Aorta (tissue), 5 donors: ENCODE measurements around the gene DYNLT4. TPM values are rescaled to one million over a fixed set of nuclear protein-coding genes. Genes with fewer than 3 reads are reported as not detected.
"Not testable (repeated sequence)": the region's sequence is repeated elsewhere in the genome, so short reads cannot be mapped to it uniquely, and the experiment has no call there.

Experiments used
- ATAC-seq: fragments of 200-7000 bp; cut with Tn5 transposase; one replicate; pipeline ENCODE4 v1.9.1; 2022; ENCODE audit warnings: moderate library complexity; ENCODE audit not compliant: low FRiP score
- DNase-seq, 2 donors: peaks; one replicate each; pipeline ENCODE4 v3.0.0-alpha.2; 2020
- H3K27ac ChIP-seq, 2 donors: one replicate each; pipeline ENCODE4 v1.5.1; 2013; ENCODE audit warnings: low read length in 2 of 2, mild to moderate bottlenecking in 2 of 2, moderate library complexity in 2 of 2, control low read depth in 1 of 2, inconsistent platforms in 1 of 2, low read depth in 1 of 2
- H3K27me3 ChIP-seq, 2 donors: one replicate each; pipeline ENCODE4 v1.6.1; 2013; ENCODE audit warnings: control low read depth in 1 of 2, low read length in 1 of 2, mild to moderate bottlenecking in 1 of 2, moderate library complexity in 1 of 2; ENCODE audit not compliant: insufficient read depth in 2 of 2, control insufficient read depth in 1 of 2
- H3K36me3 ChIP-seq, 2 donors: one replicate each; pipeline ENCODE4 v1.6.1; 2013; ENCODE audit warnings: control low read depth in 1 of 2, low read length in 1 of 2, mild to moderate bottlenecking in 1 of 2; ENCODE audit not compliant: insufficient read depth in 2 of 2, control insufficient read depth in 1 of 2
- H3K4me1 ChIP-seq, 2 donors: one replicate each; pipeline ENCODE4 v1.6.1; 2013; ENCODE audit warnings: low read length in 2 of 2, control low read depth in 1 of 2, mild to moderate bottlenecking in 1 of 2, moderate library complexity in 1 of 2; ENCODE audit not compliant: insufficient read depth in 2 of 2, control insufficient read depth in 1 of 2
- H3K4me3 ChIP-seq, 2 donors: one replicate each; pipeline ENCODE4 v1.5.1; 2013; ENCODE audit warnings: low read length in 2 of 2, control low read depth in 1 of 2, mild to moderate bottlenecking in 1 of 2
- H3K9me3 ChIP-seq: one replicate; pipeline ENCODE4 v1.6.1; 2013; ENCODE audit warnings: mild to moderate bottlenecking, low read length; ENCODE audit not compliant: control insufficient read depth
- whole genome bisulfite sequencing, 2 donors: extraction: QIAGEN DNeasy Blood & Tissue Kit; methylation state at CpG; one replicate each; pipeline ENCODE4 v1.1.7; 2013; 5-methylcytosine and 5-hydroxymethylcytosine counted together
- intact Hi-C, 2 donors: fragments of 100-400 bp; cut with DNase I; formaldehyde crosslinking; loops; one replicate each; pipeline versions ENCODE4 v1.14.2 to v1.15.0; 2022
- polyA plus RNA-seq, 2 donors: library from polyadenylated mRNA; stranded (reverse); fragments of 200-250 nt; gene quantifications; one replicate each; pipeline ENCODE4 v1.2.3, GENCODE V29; 2013
- total RNA-seq, 2 donors: library from RNA; stranded (reverse); fragmentation: NEBNext Ultra II Directional; extraction: Animal tissue kit (Norgen Biotek cat#: 25700); gene quantifications; one replicate each; pipeline ENCODE4 v1.2.1, GENCODE V29; 2021
- donor health status: healthy with polysubstance abuse.
- donor health status: Bipolar disorder and iron deficiency.
- donor health status: DM: no; HTN: no; CAD: no.
- donor health status: DM: no; HTN: no; CAD: no.
- donor health status: DM: yes; HTN: yes; CAD: no.

DYNLT4 gene
- total and polyA plus RNA-seq, 4 donors, result 0.81 to 3.0 (median 0.87) TPM; not detected in 1

DNA sequence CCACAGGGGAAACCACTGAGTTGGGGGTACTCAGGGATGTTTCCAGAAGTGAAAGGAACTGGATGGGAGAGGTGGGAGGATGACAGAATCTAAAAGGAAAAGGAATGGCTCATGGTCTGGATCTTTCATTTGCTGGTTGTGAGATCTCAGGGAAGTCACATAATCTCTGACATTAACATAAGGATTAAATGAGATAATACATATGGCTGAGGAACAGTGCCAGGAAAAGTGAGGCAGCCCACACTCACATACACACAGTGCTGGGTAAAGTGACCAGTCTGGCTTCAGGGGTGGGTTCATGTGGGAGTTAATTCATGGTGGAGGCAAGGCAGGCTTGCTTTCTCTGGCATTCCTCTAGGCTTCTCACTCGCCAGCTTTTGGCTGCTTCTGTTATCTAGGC is 39.8 kb upstream of the DYNLT4 start:
- ATAC-seq (no peak), DNase-seq (no peak)
- Histone ChIP-seq H3K4me3 (no peak overlapping the region), H3K9me3 (no peaks in the 10 kb centered on the region), H3K36me3 (no peaks in the 10 kb centered on the region), H3K27me3 (no peaks in the 10 kb centered on the region), H3K4me1 (no peaks in the 10 kb centered on the region), H3K27ac (no peak overlapping the region)
- intact Hi-C loops, result no loop called here
- WGBS, 2 donors, result 69% methylated on average over 1 of the region's 1 CpG

DNA sequence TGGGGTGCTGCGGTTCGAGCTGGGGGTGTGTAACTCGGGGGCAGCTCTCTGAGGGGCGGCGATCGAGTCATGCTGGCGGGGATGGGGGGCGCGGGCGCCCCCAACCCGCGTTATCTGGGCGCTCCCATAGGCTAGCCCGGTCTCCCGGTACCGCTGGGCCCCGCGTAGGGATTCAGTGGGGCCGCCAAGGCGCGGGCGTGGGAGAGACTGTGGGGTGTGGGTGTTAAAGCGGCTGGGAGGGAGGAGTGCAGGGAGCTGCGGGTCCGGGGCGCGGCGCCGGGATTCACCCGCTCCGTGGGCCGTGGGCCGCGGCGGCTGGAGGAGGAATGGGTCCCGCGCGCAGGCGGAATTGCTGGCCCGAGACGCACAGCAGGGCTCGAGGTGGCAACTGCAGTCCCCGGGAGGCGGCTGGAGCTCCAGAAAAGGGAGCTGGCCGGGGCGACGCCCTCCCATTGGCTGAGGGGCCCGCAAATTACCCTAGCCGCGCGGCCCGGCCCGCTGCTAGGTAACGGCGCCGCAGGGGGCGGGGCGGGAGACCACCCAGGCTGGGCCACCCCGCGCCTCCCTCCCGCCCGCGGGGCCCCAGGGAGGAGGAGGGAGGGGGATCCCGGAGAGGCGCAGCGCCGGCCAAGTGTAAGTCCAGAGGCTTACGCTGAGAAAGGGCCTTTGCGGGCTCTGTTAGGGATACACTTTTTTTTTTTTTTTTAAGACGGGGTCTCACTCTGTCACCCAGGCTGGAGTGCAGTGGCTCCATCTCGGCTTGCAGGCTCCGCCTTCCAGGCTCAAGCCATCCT is 35.9 kb upstream of the DYNLT4 start, which contains the start of gene PTCH2:
Gene PTCH2 (minus strand): TSS at position 392 of the 794 bp plus-strand sequence. CDS start 321 bp downstream, at position 71.
- Histone ChIP-seq H3K4me1 (no peaks in the 10 kb centered on the region), H3K27me3 (no peaks in the 10 kb centered on the region), H3K36me3 (no peaks in the 10 kb centered on the region), H3K27ac (no peak within 1 kb of the TSS), H3K4me3 (peak within 1 kb of the TSS; percentile 27 to 76), H3K9me3 (no peaks in the 10 kb centered on the region)
- intact Hi-C loops, result loop anchor here in 1 of 2 donors (5.0 kb wide), 1 partner anchor 459 kb away; no protein-coding TSS in a partner anchor
- peak; percentile 87 for ATAC-seq
- WGBS, 2 donors, result 1% methylated on average over 51 to 72 of the region's 72 CpGs
- peak; percentile 82 to 93 for DNase-seq

DNA sequence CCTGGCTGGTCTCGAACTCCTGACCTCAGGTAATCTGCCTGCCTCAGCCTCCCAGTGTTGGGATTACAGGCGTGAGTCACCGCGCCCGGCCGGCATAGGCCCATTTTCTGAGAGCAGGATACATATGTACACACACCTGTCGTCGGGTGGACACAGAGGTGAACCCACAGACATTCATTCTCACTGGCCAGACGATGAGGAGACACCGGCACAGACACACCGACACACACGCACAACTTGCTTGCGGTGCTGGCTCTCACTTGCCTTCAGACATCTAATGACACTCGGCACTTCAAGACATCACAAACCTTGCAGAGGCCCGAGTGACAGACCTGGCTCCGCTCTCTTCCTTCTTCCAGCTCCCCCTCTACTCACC is 35.3 kb upstream of the DYNLT4 start:
- DNase-seq, result no peak
- H3K36me3 ChIP-seq, result no peaks in the 10 kb centered on the region
- ATAC-seq, result peak; percentile 29
- WGBS, 2 donors, result 64% methylated on average over 16 of the region's 16 CpGs
- H3K4me1 ChIP-seq, result no peaks in the 10 kb centered on the region
- no peak overlapping the region for H3K27ac ChIP-seq
- no peaks in the 10 kb centered on the region for H3K9me3 ChIP-seq
- intact Hi-C loops, result loop anchor here in 1 of 2 donors (5.0 kb wide), 1 partner anchor 460 kb away; no protein-coding TSS in a partner anchor
- no peaks in the 10 kb centered on the region for H3K27me3 ChIP-seq
- peak overlapping the region; percentile 27 to 76 for H3K4me3 ChIP-seq

DNA sequence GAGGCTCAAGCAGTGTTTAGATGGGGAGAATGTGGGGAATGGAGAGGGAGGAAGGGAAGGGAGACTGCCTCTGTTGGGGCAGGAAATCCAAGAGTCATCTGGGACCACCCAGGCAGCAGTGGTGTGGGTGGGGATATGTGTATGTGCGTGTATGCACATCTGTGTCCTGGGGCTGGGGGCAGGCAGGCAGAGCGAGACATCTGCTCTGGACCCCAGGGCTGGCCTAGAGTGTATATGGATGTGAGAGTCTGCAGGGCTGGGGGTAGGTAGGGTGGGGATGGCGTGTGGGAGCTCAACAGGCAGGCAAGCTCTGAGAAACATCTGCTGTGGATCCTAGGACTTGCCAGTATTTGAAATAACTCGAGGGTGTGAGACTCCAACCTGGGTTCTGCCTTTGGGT is 32.4 kb upstream of the DYNLT4 start:
- no peaks in the 10 kb centered on the region for H3K36me3 ChIP-seq
- no peak overlapping the region for H3K4me3 ChIP-seq
- no peaks in the 10 kb centered on the region for H3K4me1 ChIP-seq
- H3K27me3 ChIP-seq, result no peaks in the 10 kb centered on the region
- intact Hi-C loops, result loop anchor here (5.0 to 10.0 kb wide), 3 partner anchors 55 to 465 kb away; partner anchors contain the start of genes BEST4 (in 1 of the 2), HECTD3 (in 1 of the 2) and UROD (in 1 of the 2)
- DNase-seq, result no peak
- 72 to 74% methylated on average over 4 of the region's 4 CpGs for WGBS, 2 donors
- no peak for ATAC-seq
- H3K27ac ChIP-seq, result no peak overlapping the region
- no peaks in the 10 kb centered on the region for H3K9me3 ChIP-seq

DNA sequence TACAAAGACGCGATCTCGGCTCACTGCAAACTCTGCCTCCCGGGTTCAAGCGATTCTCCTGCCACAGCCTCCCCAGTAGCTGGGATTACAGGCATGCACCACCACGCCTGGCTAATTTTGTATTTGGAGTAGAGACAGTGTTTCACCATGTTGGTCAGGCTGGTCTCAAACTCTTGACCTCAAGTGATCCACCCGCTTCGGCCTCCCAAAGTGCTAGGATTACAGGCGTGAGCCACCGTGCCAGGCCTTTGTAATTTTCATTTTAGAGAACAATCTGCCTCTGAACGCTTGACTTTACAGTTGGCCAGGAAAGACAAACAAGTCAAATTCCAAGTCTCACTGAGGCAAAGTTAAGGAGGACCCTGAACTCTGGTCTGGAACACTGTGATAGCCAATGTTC is 31.1 kb upstream of the DYNLT4 start:
- DNase-seq, ATAC-seq, H3K27me3 ChIP-seq, H3K27ac ChIP-seq, H3K4me1 ChIP-seq, H3K9me3 ChIP-seq, H3K36me3 ChIP-seq, H3K4me3 ChIP-seq: not testable (repeated sequence)
- intact Hi-C loops, result loop anchor here (5.0 to 10.0 kb wide), 3 partner anchors 53 to 467 kb away; partner anchors contain the start of genes BEST4 (in 1 of the 2), HECTD3 (in 1 of the 2) and UROD (in 1 of the 2)
- WGBS, 2 donors, result 93 to 94% methylated on average over 11 of the region's 11 CpGs

DNA sequence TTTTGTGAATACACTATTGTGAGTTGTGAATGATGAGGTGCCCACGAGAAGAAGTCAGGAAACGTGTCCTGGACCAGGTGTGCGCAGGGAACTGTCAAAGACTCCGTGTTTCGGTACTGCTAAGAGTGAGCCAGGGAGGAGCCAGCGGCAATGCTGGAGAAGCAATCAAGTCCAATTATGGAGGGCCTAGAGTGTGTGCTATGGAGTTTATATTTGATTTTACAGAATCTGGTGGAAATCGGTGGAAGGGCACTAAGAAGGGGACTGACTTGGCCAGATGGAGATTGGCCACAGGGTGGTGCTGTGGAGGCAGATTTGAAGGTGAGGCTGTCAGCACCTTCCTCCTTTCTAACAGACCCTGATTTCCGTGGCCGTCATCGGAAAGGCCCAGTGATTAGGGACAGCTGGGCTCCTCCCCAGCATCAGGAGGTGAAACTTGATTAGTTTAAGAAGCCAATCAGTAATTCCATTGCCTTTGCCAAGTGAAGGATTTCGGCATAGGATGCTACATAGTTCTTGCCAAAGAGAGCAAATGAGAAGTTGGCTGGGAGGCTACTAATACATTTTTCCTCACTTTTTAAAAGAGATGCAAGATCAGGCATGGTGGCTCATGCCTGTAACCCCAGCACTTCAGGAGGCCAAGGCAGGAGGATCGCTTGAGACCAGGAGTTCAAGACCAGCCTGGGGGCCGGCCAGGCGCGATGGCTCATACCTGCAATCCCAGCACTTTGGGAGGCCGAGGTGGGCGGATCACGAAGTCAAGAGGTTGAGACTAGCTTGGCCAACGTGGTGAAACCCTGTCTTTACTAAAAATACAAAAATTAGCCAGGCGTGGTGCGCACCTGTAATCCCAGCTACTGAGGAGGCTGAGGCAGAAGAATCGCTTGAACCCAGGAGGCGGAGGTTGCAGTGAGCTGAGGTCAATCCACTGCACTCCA is 28.9 kb upstream of the DYNLT4 start:
- Histone ChIP-seq H3K4me3 (no peak overlapping the region), H3K36me3 (no peaks in the 10 kb centered on the region), H3K4me1 (no peaks in the 10 kb centered on the region), H3K27me3 (no peaks in the 10 kb centered on the region), H3K27ac (no peak overlapping the region), H3K9me3 (no peaks in the 10 kb centered on the region)
- ATAC-seq (peak; percentile 86), DNase-seq (peak; percentile 93 to 96)
- WGBS, 2 donors, result 64 to 66% methylated on average over 23 of the region's 23 CpGs
- intact Hi-C loops, result loop anchor here (5.0 to 10.0 kb wide), 3 partner anchors 51 to 469 kb away; partner anchors contain the start of genes BEST4 (in 1 of the 2), HECTD3 (in 1 of the 2) and UROD (in 1 of the 2)

DNA sequence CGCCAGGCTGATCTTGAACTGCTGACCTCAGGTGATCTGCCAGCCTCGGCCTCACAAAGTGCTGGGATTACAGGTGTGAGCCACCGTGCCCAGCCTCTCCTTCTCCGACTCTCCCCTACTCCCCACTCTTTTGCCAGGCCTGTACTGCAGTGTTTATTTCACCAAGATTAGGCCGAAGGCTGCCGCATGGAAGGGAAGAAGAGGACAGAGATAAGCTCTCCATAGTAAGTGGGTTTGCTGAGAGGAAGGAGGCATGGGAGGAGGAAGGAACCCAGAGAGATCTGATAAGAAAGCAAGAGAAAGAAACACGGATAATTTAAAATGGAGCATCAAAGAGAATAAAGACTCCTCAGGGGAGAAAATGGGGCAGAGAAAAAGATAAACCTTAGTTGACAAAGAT is 27.2 kb upstream of the DYNLT4 start:
- Histone ChIP-seq H3K4me3 (no peak overlapping the region), H3K36me3 (no peaks in the 10 kb centered on the region), H3K27me3 (no peaks in the 10 kb centered on the region), H3K9me3 (no peaks in the 10 kb centered on the region), H3K27ac (no peak overlapping the region), H3K4me1 (no peaks in the 10 kb centered on the region)
- WGBS, 2 donors, result 83 to 85% methylated on average over 7 of the region's 7 CpGs
- DNase-seq (no peak), ATAC-seq (no peak)
- intact Hi-C loops, result loop anchor here (5.0 to 10.0 kb wide), 3 partner anchors 47 to 470 kb away; partner anchors contain the start of gene BEST4 (in 2 of the 2)

DNA sequence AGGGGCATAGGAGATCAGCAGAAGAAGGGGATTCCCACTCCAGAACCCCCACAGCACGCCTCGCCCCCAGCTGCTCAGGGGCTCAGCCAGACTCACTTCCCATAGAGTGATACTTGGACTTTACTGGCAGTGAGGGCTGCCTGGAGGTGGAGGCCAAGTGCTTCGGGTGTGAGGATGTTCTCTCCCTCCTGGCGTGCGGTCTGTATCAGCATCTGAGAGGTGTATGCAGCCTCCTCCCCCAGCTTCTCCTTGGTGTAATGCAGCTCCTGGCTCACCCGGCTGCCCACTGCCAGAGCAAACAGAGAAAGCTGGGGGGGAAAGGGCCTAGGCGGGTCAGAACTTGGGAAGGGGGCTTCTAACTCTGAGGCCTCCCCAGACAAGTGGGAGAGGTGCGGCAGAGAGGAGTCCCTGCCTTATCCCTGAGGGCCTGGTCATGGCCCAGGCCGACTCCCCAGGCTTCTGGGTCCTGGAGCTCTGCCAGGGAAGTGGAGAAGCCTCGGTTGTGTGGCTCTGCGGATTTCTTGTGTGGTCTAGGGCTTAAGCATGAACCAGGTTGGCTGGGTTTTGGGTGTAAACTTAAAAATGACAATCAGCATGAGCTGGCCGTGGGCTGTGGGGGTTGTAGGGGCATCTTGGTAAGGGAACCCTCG is 25.0 kb upstream of the DYNLT4 start:
- no peak overlapping the region for H3K27ac ChIP-seq
- no peaks in the 10 kb centered on the region for H3K4me1 ChIP-seq
- no peaks in the 10 kb centered on the region for H3K27me3 ChIP-seq
- no peaks in the 10 kb centered on the region for H3K9me3 ChIP-seq
- intact Hi-C loops, result loop anchor here (5.0 to 10.0 kb wide), 3 partner anchors 45 to 473 kb away; partner anchors contain the start of gene BEST4 (in 2 of the 2)
- WGBS, 2 donors, result 74 to 76% methylated on average over 13 of the region's 13 CpGs
- H3K36me3 ChIP-seq, result no peaks in the 10 kb centered on the region
- no peak for ATAC-seq
- H3K4me3 ChIP-seq, result no peak overlapping the region
- DNase-seq, result no peak
